ENCODE measurements around the gene NMS. TPM values are rescaled to one million over a fixed set of nuclear protein-coding genes. Genes with fewer than 3 reads are reported as not detected.
"Not testable (repeated sequence)": the region's sequence is repeated elsewhere in the genome, so short reads cannot be mapped to it uniquely, and the experiment has no call there.

The NMS gene
- total RNA-seq, 1 donor from 2014 or later, result not detected

- no peaks in the 10 kb centered on the region for H3K9me3 Mint-ChIP-seq (ENCODE audit: unreplicated experiment)
- TF ChIP-seq CTCF (IDR thresholded peaks at IDR 0.05; ENCODE audit: unreplicated experiment), result no peak
- no peak for DNase-seq (ENCODE audit: low spot score)
- H3K36me3 Mint-ChIP-seq (ENCODE audit: low read depth, unreplicated experiment), result no peaks in the 10 kb centered on the region
- H3K27me3 Mint-ChIP-seq (ENCODE audit: unreplicated experiment), result no peaks in the 10 kb centered on the region
- H3K4me1 Mint-ChIP-seq (ENCODE audit: unreplicated experiment), result no peaks in the 10 kb centered on the region
- no peak overlapping the region for H3K4me3 Mint-ChIP-seq (ENCODE audit: unreplicated experiment)
- no peak overlapping the region for H3K27ac Mint-ChIP-seq (ENCODE audit: unreplicated experiment)
Measured at GRCh38 chr2:100437751-100438150, 32.5 kb upstream of the NMS start.

GRCh38 chr2:100446696-100447095, 23.6 kb upstream of the NMS start:
- TF ChIP-seq CTCF (IDR thresholded peaks at IDR 0.05; ENCODE audit: unreplicated experiment), result no peak

GRCh38 chr2:100451092-100451491, 19.2 kb upstream of the NMS start:
- Mint-ChIP-seq H3K4me3 (ENCODE audit: unreplicated experiment) (no peak overlapping the region), H3K9me3 (ENCODE audit: unreplicated experiment) (peaks cover 4% of the 10 kb centered on the region)
- TF ChIP-seq CTCF (IDR thresholded peaks at IDR 0.05; ENCODE audit: unreplicated experiment), result no peak

More at GRCh38 chr2:100446696-100447095, 23.6 kb upstream of the NMS start:
- no peak overlapping the region for H3K27ac Mint-ChIP-seq (ENCODE audit: unreplicated experiment)
- H3K36me3 Mint-ChIP-seq (ENCODE audit: low read depth, unreplicated experiment), result no peaks in the 10 kb centered on the region
- no peaks in the 10 kb centered on the region for H3K4me1 Mint-ChIP-seq (ENCODE audit: unreplicated experiment)
- no peak overlapping the region for H3K4me3 Mint-ChIP-seq (ENCODE audit: unreplicated experiment)
- H3K9me3 Mint-ChIP-seq (ENCODE audit: unreplicated experiment), result no peaks in the 10 kb centered on the region
- H3K27me3 Mint-ChIP-seq (ENCODE audit: unreplicated experiment), result no peaks in the 10 kb centered on the region
- no peak for DNase-seq (ENCODE audit: low spot score)

GRCh38 chr2:100451734-100452133, 18.5 kb upstream of the NMS start:
- DNase-seq (ENCODE audit: low spot score), result no peak
- Mint-ChIP-seq H3K36me3 (ENCODE audit: low read depth, unreplicated experiment) (no peaks in the 10 kb centered on the region), H3K9me3 (ENCODE audit: unreplicated experiment) (peaks cover 7% of the 10 kb centered on the region), H3K27me3 (ENCODE audit: unreplicated experiment) (no peaks in the 10 kb centered on the region), H3K4me1 (ENCODE audit: unreplicated experiment) (no peaks in the 10 kb centered on the region), H3K27ac (ENCODE audit: unreplicated experiment) (no peak overlapping the region), H3K4me3 (ENCODE audit: unreplicated experiment) (no peak overlapping the region)
- TF ChIP-seq CTCF (IDR thresholded peaks at IDR 0.05; ENCODE audit: unreplicated experiment), result no peak

More at GRCh38 chr2:100451092-100451491, 19.2 kb upstream of the NMS start:
- no peak for DNase-seq (ENCODE audit: low spot score)
- Mint-ChIP-seq H3K36me3 (ENCODE audit: low read depth, unreplicated experiment) (no peaks in the 10 kb centered on the region), H3K27me3 (ENCODE audit: unreplicated experiment) (no peaks in the 10 kb centered on the region), H3K4me1 (ENCODE audit: unreplicated experiment) (no peaks in the 10 kb centered on the region), H3K27ac (ENCODE audit: unreplicated experiment) (no peak overlapping the region)

- no peak for TF ChIP-seq CTCF (IDR thresholded peaks at IDR 0.05; ENCODE audit: unreplicated experiment)
- Mint-ChIP-seq H3K27ac (ENCODE audit: unreplicated experiment) (no peak overlapping the region), H3K27me3 (ENCODE audit: unreplicated experiment) (no peaks in the 10 kb centered on the region), H3K4me1 (ENCODE audit: unreplicated experiment) (no peaks in the 10 kb centered on the region), H3K36me3 (ENCODE audit: low read depth, unreplicated experiment) (no peaks in the 10 kb centered on the region), H3K9me3 (ENCODE audit: unreplicated experiment) (peaks cover 9% of the 10 kb centered on the region), H3K4me3 (ENCODE audit: unreplicated experiment) (no peak overlapping the region)
- no peak for DNase-seq (ENCODE audit: low spot score)
Measured at GRCh38 chr2:100453853-100454252, 16.4 kb upstream of the NMS start.

GRCh38 chr2:100456357-100456756, 13.9 kb upstream of the NMS start:
- not testable (repeated sequence) for H3K4me3 Mint-ChIP-seq (ENCODE audit: unreplicated experiment); H3K4me1 Mint-ChIP-seq (ENCODE audit: unreplicated experiment); DNase-seq (ENCODE audit: low spot score); H3K27me3 Mint-ChIP-seq (ENCODE audit: unreplicated experiment); H3K27ac Mint-ChIP-seq (ENCODE audit: unreplicated experiment); H3K9me3 Mint-ChIP-seq (ENCODE audit: unreplicated experiment); H3K36me3 Mint-ChIP-seq (ENCODE audit: low read depth, unreplicated experiment)

Data from endothelial cell (in vitro differentiated cells).